Vagina (tissue), 2 donors: ENCODE measurements around the gene GOLPH3L.

Experiments
- CTCF ChIP-seq, 3 experiments: fragments of 450-650 bp in 2 of 3; fragments of 200-600 bp in 1 of 3; sonication (generic) in 1 of 3; IDR thresholded peaks; one replicate each; pipeline ENCODE4 v1.5.1; 2017 to 2019; ENCODE audit warnings: antibody characterized with exemption in 3 of 3, mild to moderate bottlenecking in 2 of 3, moderate library complexity in 2 of 3
- POLR2A ChIP-seq, 2 donors: fragments of 450-650 bp; IDR thresholded peaks; one replicate each; pipeline ENCODE4 v1.6.1; 2017; ENCODE audit warnings: antibody characterized with exemption in 2 of 2, mild to moderate bottlenecking in 2 of 2, moderate library complexity in 2 of 2
- POLR2AphosphoS5 ChIP-seq, 2 donors: sonication (generic); formaldehyde crosslinking; IDR thresholded peaks; one replicate each; pipeline ENCODE4 v1.9.0; 2017; ENCODE audit warnings: antibody characterized with exemption in 2 of 2, mild to moderate bottlenecking in 2 of 2, low read depth in 1 of 2; ENCODE audit not compliant: insufficient read depth in 1 of 2

GRCh38 chr1:150708595-150708994 lies 11.6 kb upstream of the GOLPH3L start:
- TF ChIP-seq CTCF (IDR thresholded peaks at IDR 0.05) (no peak), POLR2A (IDR thresholded peaks at IDR 0.05) (no peak), POLR2AphosphoS5 (IDR thresholded peaks at IDR 0.05; ENCODE audit: insufficient read depth in 1 of 2, low read depth in 1 of 2) (no peak)
